Suprapubic skin (tissue), 3 donors: ENCODE results near the gene SBSN.

Experiments
- CTCF ChIP-seq, 2 donors: fragments of 200-600 bp in 1 of 2; fragments of 450-650 bp in 1 of 2; sonication (generic) in 1 of 2; IDR thresholded peaks; one replicate each; pipeline ENCODE4 v1.5.1; 2016 to 2019; ENCODE audit warnings: antibody characterized with exemption in 2 of 2, mild to moderate bottlenecking in 1 of 2, moderate library complexity in 1 of 2
- POLR2A ChIP-seq, 2 donors: fragments of 450-650 bp; IDR thresholded peaks; one replicate each; pipeline ENCODE4 v1.6.1; 2017; ENCODE audit warnings: antibody characterized with exemption in 2 of 2, mild to moderate bottlenecking in 2 of 2, moderate library complexity in 2 of 2

- TF ChIP-seq POLR2A (IDR thresholded peaks at IDR 0.05): no peak
- no peak for TF ChIP-seq CTCF (IDR thresholded peaks at IDR 0.05)
Observed at GRCh38 chr19:35529241-35530218, 1.4 kb upstream of the SBSN start.
